Mesendoderm (in vitro differentiated cells): Measurements from ENCODE around the gene ACTR8. TPM values are rescaled to one million over a fixed set of nuclear protein-coding genes. Genes with fewer than 3 reads are reported as not detected.
"Not testable (repeated sequence)": the region's sequence is repeated elsewhere in the genome, so short reads cannot be mapped to it uniquely, and the experiment has no call there.

Source experiments
- DNase-seq: peaks from one replicate; pipeline ENCODE4 v3.0.0; 2013
- H2AK5ac ChIP-seq: 2 replicates; pipeline ENCODE4 v1.6.1; 2013; ENCODE audit warnings: low read length, inconsistent platforms
- H2BK120ac ChIP-seq: 2 replicates; pipeline ENCODE4 v1.6.1; 2013; ENCODE audit warnings: low read depth, mild to moderate bottlenecking, low read length, moderate library complexity, mixed read lengths
- H2BK15ac ChIP-seq: replicated peaks from 2 replicates; pipeline ENCODE4 v1.6.1; 2013; ENCODE audit warnings: low read depth, mild to moderate bottlenecking, moderate library complexity
- H2BK5ac ChIP-seq: 2 replicates; pipeline ENCODE4 v1.6.1; 2013; ENCODE audit warnings: low read length, inconsistent platforms
- H3K18ac ChIP-seq: 2 replicates; pipeline ENCODE4 v1.6.1; 2013; ENCODE audit warnings: mild to moderate bottlenecking, low read length, mixed read lengths
- H3K23ac ChIP-seq: one replicate; pipeline ENCODE4 v1.6.1; 2013; ENCODE audit warnings: low read length
- H3K27ac ChIP-seq: 2 replicates; pipeline ENCODE4 v1.5.1; 2013; ENCODE audit warnings: low read depth, mild to moderate bottlenecking, inconsistent platforms, low read length, moderate library complexity
- H3K27me3 ChIP-seq: 2 replicates; pipeline ENCODE4 v1.6.1; 2013; ENCODE audit warnings: low read length, control low read depth, mild to moderate bottlenecking, inconsistent platforms; ENCODE audit not compliant: insufficient read depth, poor library complexity
- H3K36me3 ChIP-seq: 2 replicates; pipeline ENCODE4 v1.6.1; 2013; ENCODE audit warnings: low read length, inconsistent platforms; ENCODE audit not compliant: control insufficient read depth, insufficient read depth
- H3K4ac ChIP-seq: one replicate; pipeline ENCODE4 v1.6.1; 2013; ENCODE audit warnings: low read depth, mild to moderate bottlenecking, low read length, moderate library complexity
- H3K4me1 ChIP-seq: 2 replicates; pipeline ENCODE4 v1.6.1; 2013; ENCODE audit warnings: low read depth, low read length, inconsistent platforms; ENCODE audit not compliant: control insufficient read depth
- H3K4me2 ChIP-seq: 2 replicates; pipeline ENCODE4 v1.6.1; 2013; ENCODE audit warnings: low read length
- H3K4me3 ChIP-seq: 2 replicates; pipeline ENCODE4 v1.5.1; 2013; ENCODE audit warnings: mild to moderate bottlenecking, low read length
- H3K56ac ChIP-seq: one replicate; pipeline ENCODE4 v1.6.1; 2013; ENCODE audit warnings: low read length
- H3K79me1 ChIP-seq: 2 replicates; pipeline ENCODE4 v1.6.1; 2013; ENCODE audit warnings: low read length, inconsistent platforms
- H3K79me2 ChIP-seq: 2 replicates; pipeline ENCODE4 v1.6.1; 2013; ENCODE audit warnings: mild to moderate bottlenecking, low read length; ENCODE audit not compliant: control insufficient read depth, insufficient read depth
- H3K9ac ChIP-seq: 2 replicates; pipeline ENCODE4 v1.6.1; 2013; ENCODE audit warnings: low read length, inconsistent platforms
- H4K5ac ChIP-seq: one replicate; pipeline ENCODE4 v1.6.1; 2013; ENCODE audit warnings: low read length
- H4K8ac ChIP-seq: one replicate; pipeline ENCODE4 v1.6.1; 2013; ENCODE audit warnings: low read depth, mild to moderate bottlenecking, control low read depth, low read length, moderate library complexity
- WGBS: extraction: QIAGEN DNeasy Blood & Tissue Kit; methylation state at CpG from one replicate; pipeline ENCODE4 v1.1.7; 2013; ENCODE audit warnings: low lambda C conversion rate, missing lambda C conversion rate; ENCODE audit not compliant: insufficient coverage; ENCODE audit errors: extremely low coverage; 5-methylcytosine and 5-hydroxymethylcytosine counted together
- polyA plus RNA-seq, 2 experiments: library from polyadenylated mRNA; stranded (reverse); fragments of 200-250 nt; gene quantifications; one replicate each; pipeline ENCODE4 v1.2.3, GENCODE V29; 2013

ACTR8 gene, protein sequence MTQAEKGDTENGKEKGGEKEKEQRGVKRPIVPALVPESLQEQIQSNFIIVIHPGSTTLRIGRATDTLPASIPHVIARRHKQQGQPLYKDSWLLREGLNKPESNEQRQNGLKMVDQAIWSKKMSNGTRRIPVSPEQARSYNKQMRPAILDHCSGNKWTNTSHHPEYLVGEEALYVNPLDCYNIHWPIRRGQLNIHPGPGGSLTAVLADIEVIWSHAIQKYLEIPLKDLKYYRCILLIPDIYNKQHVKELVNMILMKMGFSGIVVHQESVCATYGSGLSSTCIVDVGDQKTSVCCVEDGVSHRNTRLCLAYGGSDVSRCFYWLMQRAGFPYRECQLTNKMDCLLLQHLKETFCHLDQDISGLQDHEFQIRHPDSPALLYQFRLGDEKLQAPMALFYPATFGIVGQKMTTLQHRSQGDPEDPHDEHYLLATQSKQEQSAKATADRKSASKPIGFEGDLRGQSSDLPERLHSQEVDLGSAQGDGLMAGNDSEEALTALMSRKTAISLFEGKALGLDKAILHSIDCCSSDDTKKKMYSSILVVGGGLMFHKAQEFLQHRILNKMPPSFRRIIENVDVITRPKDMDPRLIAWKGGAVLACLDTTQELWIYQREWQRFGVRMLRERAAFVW
- 11.6 TPM for polyA plus RNA-seq (2013, experiment 1 of 2)
- 11.4 TPM for polyA plus RNA-seq (2013, experiment 2 of 2)

DNA sequence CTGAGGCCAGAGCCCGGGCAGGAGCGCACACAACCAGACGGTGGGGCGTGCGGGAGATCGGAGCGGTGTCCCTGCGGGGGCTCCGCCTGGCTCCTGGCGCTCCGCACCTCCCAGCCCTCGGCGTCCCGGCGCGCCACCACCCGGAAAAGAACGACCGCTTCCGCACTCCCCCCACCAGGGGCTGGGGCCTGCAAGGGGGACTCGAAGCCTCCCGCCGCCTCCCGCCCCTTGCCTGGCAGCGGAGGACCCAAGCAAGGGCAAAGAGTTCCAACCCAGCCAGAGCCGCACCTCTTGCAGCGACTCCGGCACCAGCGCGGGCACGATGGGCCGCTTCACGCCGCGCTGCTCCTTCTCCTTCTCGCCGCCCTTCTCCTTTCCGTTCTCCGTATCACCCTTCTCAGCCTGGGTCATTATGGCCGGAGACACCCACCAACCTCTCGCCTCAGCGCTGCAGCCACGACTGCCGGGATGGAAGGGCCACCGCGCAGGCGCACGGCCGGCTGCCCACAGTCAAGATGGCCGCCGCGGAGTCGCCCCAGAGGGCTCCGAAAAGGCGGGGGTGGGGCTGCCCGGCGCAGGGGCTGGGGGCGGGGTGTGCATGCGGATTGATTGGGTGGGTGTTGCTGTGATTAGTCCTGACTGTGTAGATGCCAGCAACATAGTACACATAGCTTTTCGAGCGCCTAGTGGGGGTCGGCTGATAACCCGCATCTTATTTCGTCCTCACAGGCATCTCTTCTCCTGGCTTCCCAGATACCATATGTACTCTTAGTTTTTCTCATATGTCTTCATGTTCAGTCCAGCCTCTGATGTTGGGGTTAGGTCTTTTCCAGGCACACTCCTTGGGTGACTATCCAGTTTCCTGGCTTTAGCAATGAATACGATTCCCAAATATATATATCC, at the start of gene ACTR8:
Gene ACTR8, minus strand, starts transcription at position 462 of the 903 bp plus-strand sequence. Its CDS starts 51 bp downstream, at position 411.
- H3K9ac ChIP-seq: peak within 1 kb of the TSS; percentile 96
- peak within 1 kb of the TSS; percentile 78 for H3K4me3 ChIP-seq
- peak within 1 kb of the TSS; percentile 72 for H3K4me2 ChIP-seq
- peak; percentile 92 for DNase-seq
- H3K79me2 ChIP-seq: peaks cover 3% of the 10 kb centered on the region
- no peak within 1 kb of the TSS for H2BK120ac ChIP-seq
- peaks cover 9% of the 10 kb centered on the region for H3K4me1 ChIP-seq
- H3K56ac ChIP-seq: peak within 1 kb of the TSS; percentile 98
- H3K18ac ChIP-seq: peak within 1 kb of the TSS; percentile 1
- no peak within 1 kb of the TSS for H2AK5ac ChIP-seq
- no peaks in the 10 kb centered on the region for H3K27me3 ChIP-seq
- no peak within 1 kb of the TSS for H4K5ac ChIP-seq
- H3K27ac ChIP-seq: peak within 1 kb of the TSS; percentile 53
- H3K23ac ChIP-seq: no peak within 1 kb of the TSS
- WGBS: no CpG with 5 or more reads among the region's 65 CpGs
- no peak within 1 kb of the TSS for H3K4ac ChIP-seq
- peaks cover 6% of the 10 kb centered on the region for H3K79me1 ChIP-seq
- peaks cover 1% of the 10 kb centered on the region for H3K36me3 ChIP-seq
- no peak within 1 kb of the TSS for H2BK15ac ChIP-seq
- H4K8ac ChIP-seq: no peak within 1 kb of the TSS
- peak within 1 kb of the TSS; percentile 31 for H2BK5ac ChIP-seq

DNA sequence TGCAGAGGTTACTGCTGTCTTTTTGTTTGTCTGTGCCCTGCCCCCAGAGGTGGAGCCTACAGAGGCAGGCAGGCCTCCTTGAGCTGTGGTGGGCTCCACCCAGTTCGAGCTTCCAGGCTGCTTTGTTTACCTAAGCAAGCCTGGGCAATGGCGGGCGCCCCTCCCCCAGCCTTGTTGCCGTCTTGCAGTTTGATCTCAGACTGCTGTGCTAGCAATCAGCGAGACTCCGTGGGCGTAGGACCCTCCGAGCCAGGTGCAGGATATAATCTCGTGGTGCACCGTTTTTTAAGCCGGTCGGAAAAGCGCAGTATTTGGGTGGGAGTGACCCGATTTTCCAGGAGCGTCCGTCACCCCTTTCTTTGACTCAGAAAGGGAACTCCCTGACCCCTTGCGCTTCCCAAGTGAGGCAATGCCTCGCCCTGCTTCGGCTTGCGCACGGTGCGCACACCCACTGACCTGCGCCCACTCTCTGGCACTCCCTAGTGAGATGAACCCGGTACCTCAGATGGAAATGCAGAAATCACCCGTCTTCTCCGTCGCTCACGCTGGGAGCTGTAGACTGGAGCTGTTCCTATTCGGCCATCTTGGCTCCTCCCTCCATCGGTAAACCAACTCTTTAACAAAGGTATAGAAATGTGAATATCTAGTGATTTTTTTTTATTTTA, 45.4 kb upstream of the ACTR8 start:
- not testable (repeated sequence) for H2BK120ac ChIP-seq, H2BK5ac ChIP-seq, H3K27ac ChIP-seq, H3K4me1 ChIP-seq, H2BK15ac ChIP-seq, H3K79me1 ChIP-seq, H3K23ac ChIP-seq, H3K18ac ChIP-seq, H4K8ac ChIP-seq, H3K56ac ChIP-seq, H3K9ac ChIP-seq, H4K5ac ChIP-seq, H3K36me3 ChIP-seq, H3K79me2 ChIP-seq, H3K27me3 ChIP-seq, H3K4me3 ChIP-seq, DNase-seq, H3K4ac ChIP-seq, H2AK5ac ChIP-seq, H3K4me2 ChIP-seq
- WGBS: no CpG with 5 or more reads among the region's 30 CpGs

DNA sequence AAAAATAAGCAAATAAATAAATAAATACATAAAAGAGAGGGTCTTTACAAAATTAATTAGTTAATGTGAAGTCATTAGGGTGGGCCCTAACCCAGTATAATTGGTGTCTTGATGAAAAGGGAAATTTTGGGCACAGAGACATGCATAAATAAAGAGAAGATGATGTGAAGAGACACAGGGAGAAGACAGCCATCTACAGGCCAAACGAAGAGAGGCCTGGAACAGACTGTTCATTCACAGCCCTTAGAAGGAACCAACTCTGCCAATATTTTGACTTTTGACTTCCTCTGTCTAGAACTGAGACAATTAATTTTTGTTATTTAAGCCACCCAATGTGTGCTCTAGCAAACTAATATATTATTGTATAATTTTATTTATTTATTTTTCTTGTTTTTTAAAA, 39.3 kb upstream of the ACTR8 start:
- H3K4me1 ChIP-seq: no peaks in the 10 kb centered on the region
- no peak overlapping the region for H3K4me3 ChIP-seq
- H3K79me1 ChIP-seq: no peaks in the 10 kb centered on the region
- H2BK15ac ChIP-seq: no peak overlapping the region
- H3K79me2 ChIP-seq: no peaks in the 10 kb centered on the region
- DNase-seq: peak; percentile 23
- no CpG with 5 or more reads among the region's 1 CpG for WGBS
- no peak overlapping the region for H3K56ac ChIP-seq
- no peak overlapping the region for H2AK5ac ChIP-seq
- no peak overlapping the region for H3K4ac ChIP-seq
- H4K8ac ChIP-seq: no peak overlapping the region
- H3K9ac ChIP-seq: no peak overlapping the region
- no peaks in the 10 kb centered on the region for H3K27me3 ChIP-seq
- no peak overlapping the region for H3K18ac ChIP-seq
- H3K4me2 ChIP-seq: no peak overlapping the region
- H3K27ac ChIP-seq: no peak overlapping the region
- H2BK5ac ChIP-seq: no peak overlapping the region
- no peak overlapping the region for H4K5ac ChIP-seq
- H2BK120ac ChIP-seq: no peak overlapping the region
- H3K36me3 ChIP-seq: no peaks in the 10 kb centered on the region
- no peak overlapping the region for H3K23ac ChIP-seq

DNA sequence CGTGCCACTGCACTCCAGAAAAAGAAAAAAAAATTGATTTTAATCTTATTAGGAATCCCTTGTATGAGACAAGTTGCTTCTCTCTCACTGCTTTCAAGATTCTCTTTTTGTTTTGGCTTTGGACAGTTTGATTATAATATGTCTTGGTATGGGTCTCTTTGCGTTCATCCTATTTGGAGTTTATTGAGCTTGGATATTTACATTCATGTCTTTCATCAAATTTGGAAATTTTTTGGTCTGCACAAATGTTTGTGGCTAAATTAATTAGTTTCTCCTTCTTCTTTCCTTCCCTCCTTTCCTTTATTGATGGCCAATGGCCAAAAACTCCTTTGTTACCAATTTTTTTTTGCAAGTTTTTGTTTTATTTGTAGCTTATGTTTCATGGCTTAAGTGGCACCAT, 37.8 kb upstream of the ACTR8 start:
- Histone ChIP-seq H3K23ac (no peak overlapping the region), H3K79me1 (no peaks in the 10 kb centered on the region), H4K5ac (no peak overlapping the region), H3K4me1 (no peaks in the 10 kb centered on the region), H4K8ac (no peak overlapping the region), H3K36me3 (no peaks in the 10 kb centered on the region), H2BK5ac (no peak overlapping the region), H2BK15ac (no peak overlapping the region), H3K18ac (no peak overlapping the region), H3K27ac (no peak overlapping the region), H3K4ac (no peak overlapping the region), H2BK120ac (no peak overlapping the region), H3K79me2 (no peaks in the 10 kb centered on the region), H3K9ac (no peak overlapping the region), H3K56ac (no peak overlapping the region), H3K4me3 (no peak overlapping the region), H3K27me3 (no peaks in the 10 kb centered on the region), H3K4me2 (no peak overlapping the region), H2AK5ac (no peak overlapping the region)
- DNase-seq: no peak
- WGBS: no CpG with 5 or more reads among the region's 2 CpGs

DNA sequence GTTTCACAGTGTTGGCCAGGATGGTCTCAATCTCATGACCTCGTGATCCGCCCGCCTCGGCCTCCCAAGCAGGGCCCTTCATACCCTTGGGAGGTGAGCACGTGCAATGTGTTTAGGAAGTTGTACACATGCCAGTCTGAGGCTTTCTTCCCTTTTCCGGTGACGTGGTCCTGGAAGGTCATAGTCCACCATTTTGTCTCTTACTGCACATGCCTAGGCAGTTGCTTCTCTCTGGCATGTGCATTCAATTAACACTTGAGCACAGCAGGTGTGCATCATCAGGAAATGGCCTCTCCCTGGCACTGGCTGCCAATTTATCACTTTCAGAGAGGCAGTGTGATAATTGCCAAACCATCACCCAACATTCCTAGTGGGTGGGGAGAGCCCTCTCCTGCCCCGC, 31.4 kb upstream of the ACTR8 start:
- Histone ChIP-seq H3K4me3 (no peak overlapping the region), H3K4ac (no peak overlapping the region), H3K36me3 (no peaks in the 10 kb centered on the region), H3K9ac (no peak overlapping the region), H3K23ac (no peak overlapping the region), H2BK5ac (no peak overlapping the region), H4K8ac (no peak overlapping the region), H3K27ac (no peak overlapping the region), H3K56ac (no peak overlapping the region), H3K4me1 (no peaks in the 10 kb centered on the region), H2BK15ac (no peak overlapping the region), H3K4me2 (no peak overlapping the region), H4K5ac (no peak overlapping the region), H3K79me2 (no peaks in the 10 kb centered on the region), H3K18ac (no peak overlapping the region), H2AK5ac (no peak overlapping the region), H2BK120ac (no peak overlapping the region), H3K79me1 (no peaks in the 10 kb centered on the region), H3K27me3 (no peaks in the 10 kb centered on the region)
- no CpG with 5 or more reads among the region's 8 CpGs for WGBS
- peak; percentile 6 for DNase-seq
